Right forelimb (tissue), 1 donor: ENCODE measurements around the gene SLC44A1.

Experiments used
- DNase-seq: peaks from one replicate; pipeline ENCODE4 v3.0.0-alpha.2; 2018

SLC44A1 gene

GRCh38 chr9:105244003-105244733, at the start of gene SLC44A1:
SLC44A1 (plus strand) TSS chr9:105244651; CDS start chr9:105244869, 218 bp downstream.
- peak; percentile 97 for DNase-seq

GRCh38 chr9:105195259-105195658, 49.2 kb upstream of the SLC44A1 start:
- DNase-seq = no peak

GRCh38 chr9:105198023-105198422, 46.4 kb upstream of the SLC44A1 start:
- DNase-seq = no peak

GRCh38 chr9:105198865-105199264, 45.6 kb upstream of the SLC44A1 start:
- DNase-seq = no peak

GRCh38 chr9:105204416-105204815, 40.0 kb upstream of the SLC44A1 start:
- DNase-seq = no peak

GRCh38 chr9:105205787-105206495, 38.5 kb upstream of the SLC44A1 start:
- DNase-seq = peak; percentile 52

GRCh38 chr9:105206496-105206820, 38.0 kb upstream of the SLC44A1 start:
- no peak for DNase-seq

- DNase-seq = no peak
These were observed 37.4 kb upstream of the SLC44A1 start for GRCh38 chr9:105206821-105207699.

- no peak for DNase-seq
These were observed 27.8 kb upstream of the SLC44A1 start for GRCh38 chr9:105216440-105217178.

GRCh38 chr9:105218673-105219072, 25.8 kb upstream of the SLC44A1 start:
- no peak for DNase-seq

GRCh38 chr9:105219291-105219805, 25.1 kb upstream of the SLC44A1 start:
- no peak for DNase-seq

GRCh38 chr9:105220451-105220850, 24.0 kb upstream of the SLC44A1 start:
- DNase-seq = no peak

GRCh38 chr9:105223544-105224140, 20.8 kb upstream of the SLC44A1 start:
- DNase-seq = no peak

- no peak for DNase-seq
These were observed 18.4 kb upstream of the SLC44A1 start for GRCh38 chr9:105226055-105226454.

- no peak for DNase-seq
These were observed 12.2 kb upstream of the SLC44A1 start for GRCh38 chr9:105232207-105232606.

GRCh38 chr9:105233873-105234272, 10.6 kb upstream of the SLC44A1 start:
- no peak for DNase-seq

- DNase-seq = no peak
These were observed 8.2 kb upstream of the SLC44A1 start for GRCh38 chr9:105236261-105236660.

GRCh38 chr9:105237246-105237645, 7.2 kb upstream of the SLC44A1 start:
- DNase-seq = no peak

- DNase-seq = no peak
These were observed 6.1 kb upstream of the SLC44A1 start for GRCh38 chr9:105238302-105238701.

GRCh38 chr9:105241356-105242043, 3.0 kb upstream of the SLC44A1 start:
- DNase-seq = no peak

- DNase-seq = no peak
These were observed 2.4 kb upstream of the SLC44A1 start for GRCh38 chr9:105242062-105242461.

GRCh38 chr9:105242557-105242956, 1.9 kb upstream of the SLC44A1 start:
- DNase-seq = no peak
